Suprapubic skin (tissue), 4 donors: Measurements from ENCODE around the gene MMP24.

Experiments used
- CTCF ChIP-seq, 2 donors: fragments of 200-600 bp in 1 of 2; fragments of 450-650 bp in 1 of 2; sonication (generic) in 1 of 2; IDR thresholded peaks; one replicate each; pipeline ENCODE4 v1.5.1; 2016 to 2019; ENCODE audit warnings: antibody characterized with exemption in 2 of 2, mild to moderate bottlenecking in 1 of 2, moderate library complexity in 1 of 2
- POLR2A ChIP-seq, 2 donors: fragments of 450-650 bp; IDR thresholded peaks; one replicate each; pipeline ENCODE4 v1.6.1; 2017; ENCODE audit warnings: antibody characterized with exemption in 2 of 2, mild to moderate bottlenecking in 2 of 2, moderate library complexity in 2 of 2
- POLR2AphosphoS5 ChIP-seq, 3 donors: sonication (generic); formaldehyde crosslinking; IDR thresholded peaks; one replicate each; pipeline ENCODE4 v1.6.1; 2017; ENCODE audit warnings: antibody characterized with exemption in 3 of 3

- TF ChIP-seq CTCF (IDR thresholded peaks at IDR 0.05): no peak
- no peak for TF ChIP-seq POLR2AphosphoS5 (IDR thresholded peaks at IDR 0.05)
- no peak for TF ChIP-seq POLR2A (IDR thresholded peaks at IDR 0.05)
These were observed 59.3 kb downstream of the MMP24 start for GRCh38 chr20:35285806-35286076.
